Kasumi-1 (cell line): ENCODE measurements around the gene MYB.
A peak's percentile ranks its signal among the peaks of the same experiment; 100 is the strongest.

Source experiments
- DNase-seq, 2 experiments: peaks; one replicate each; lab custom pipeline; 2025; lab: John Stamatoyannopoulos, UW

The MYB gene

GRCh38 chr6:135250751-135251497, 69.8 kb downstream of the MYB start:
- DNase-seq, result no peak

- no peak for DNase-seq
Measured at GRCh38 chr6:135251498-135252441, 70.7 kb downstream of the MYB start.

GRCh38 chr6:135254471-135254870, 73.4 kb downstream of the MYB start:
- DNase-seq, result no peak

GRCh38 chr6:135256866-135257265, 75.8 kb downstream of the MYB start:
- DNase-seq, result no peak

- peak; percentile 16 to 65 for DNase-seq
Measured at GRCh38 chr6:135257631-135258405, 76.7 kb downstream of the MYB start.

GRCh38 chr6:135258970-135259369, 77.9 kb downstream of the MYB start:
- no peak for DNase-seq

- no peak for DNase-seq
Measured at GRCh38 chr6:135260612-135261011, 79.5 kb downstream of the MYB start.

- DNase-seq, result peak; percentile 14 to 22
Measured at GRCh38 chr6:135261872-135262725, 81.0 kb downstream of the MYB start.

- DNase-seq, result no peak
Measured at GRCh38 chr6:135265278-135265677, 84.2 kb downstream of the MYB start.

GRCh38 chr6:135266675-135267074, 85.6 kb downstream of the MYB start:
- DNase-seq, result no peak

- no peak for DNase-seq
Measured at GRCh38 chr6:135267085-135267484, 86.0 kb downstream of the MYB start.

- DNase-seq, result no peak
Measured at GRCh38 chr6:135268263-135268662, 87.2 kb downstream of the MYB start.

GRCh38 chr6:135268740-135269139, 87.6 kb downstream of the MYB start:
- DNase-seq, result no peak
